Testis (tissue), 2 donors: ENCODE measurements around the gene P2RY6.

ENCODE experiments used
- CTCF ChIP-seq, 3 experiments: fragments of 450-650 bp in 2 of 3; fragments of 200-600 bp in 1 of 3; sonication (generic) in 1 of 3; IDR thresholded peaks; one replicate each; pipeline ENCODE4 v1.5.1; 2016 to 2019; ENCODE audit warnings: antibody characterized with exemption in 3 of 3, mild to moderate bottlenecking in 2 of 3, moderate library complexity in 1 of 3
- POLR2A ChIP-seq: fragments of 450-650 bp; IDR thresholded peaks from one replicate; pipeline ENCODE4 v1.6.1; 2017; ENCODE audit warnings: antibody characterized with exemption, mild to moderate bottlenecking, moderate library complexity

- TF ChIP-seq CTCF (IDR thresholded peaks at IDR 0.05) (no peak), POLR2A (no peak)
These were observed 15.4 kb downstream of the P2RY6 start for GRCh38 chr11:73287400-73288101.
